H1 (cell line): ENCODE results near the gene TMEM181. TPM values are rescaled to one million over a fixed set of nuclear protein-coding genes. Genes with fewer than 3 reads are reported as not detected.

Experiments
- CHD7 ChIP-seq: fragments of 300-600 bp; sonication (generic); IDR thresholded peaks from 2 replicates; pipeline ENCODE4 v1.7.1; 2012; ENCODE audit warnings: low read length, moderate library complexity, mild to moderate bottlenecking, inconsistent platforms; ENCODE audit not compliant: insufficient replicate concordance
- GABPA ChIP-seq: IDR thresholded peaks from 2 replicates; pipeline ENCODE4 v1.6.1; 2011; ENCODE audit warnings: mild to moderate bottlenecking, low read length, moderate library complexity, borderline replicate concordance; ENCODE audit not compliant: insufficient read depth
- KDM1A ChIP-seq: fragments of 200-600, 300-600 bp; sonication (generic); IDR thresholded peaks from 2 replicates; pipeline ENCODE4 v1.7.1; 2016; ENCODE audit warnings: mild to moderate bottlenecking, low read length, borderline replicate concordance
- KDM5A ChIP-seq: fragments of 200-600 bp; IDR thresholded peaks from 2 replicates; pipeline ENCODE4 v1.7.1; 2012; ENCODE audit warnings: mild to moderate bottlenecking, low read length, inconsistent platforms, mixed read lengths
- NANOG ChIP-seq: IDR thresholded peaks from 2 replicates; pipeline ENCODE4 v1.6.1; 2011; ENCODE audit warnings: low read length, low read depth, mild to moderate bottlenecking, inconsistent platforms; ENCODE audit not compliant: insufficient read depth, poor library complexity, severe bottlenecking
- POLR2A ChIP-seq, 2 experiments: IDR thresholded peaks; 1 replicate in 1 of 2; 2 replicates in 1 of 2; pipeline ENCODE4 v1.6.1; 2011; ENCODE audit warnings: low read depth in 2 of 2, low read length in 2 of 2, mild to moderate bottlenecking in 2 of 2; ENCODE audit errors: control extremely low read depth in 1 of 2
- RNF2 ChIP-seq: fragments of 200-900, 300-1000 bp; sonication (generic); IDR thresholded peaks from 2 replicates; pipeline ENCODE4 v1.7.1; 2016; ENCODE audit warnings: borderline replicate concordance, low read depth, mild to moderate bottlenecking, antibody characterized with exemption, low read length; ENCODE audit not compliant: poor library complexity, severe bottlenecking; ENCODE audit errors: missing control alignments
- SIN3A ChIP-seq, 2 experiments: IDR thresholded peaks in 1 of 2; conservative IDR thresholded peaks in 1 of 2; 2 replicates each; pipeline ENCODE4 v1.6.1; 2011 to 2012; ENCODE audit warnings: low read length in 2 of 2, improper control_type of control experiment in 1 of 2, low read depth in 1 of 2, mild to moderate bottlenecking in 1 of 2
- SRF ChIP-seq: IDR thresholded peaks from 2 replicates; pipeline ENCODE4 v1.6.1; 2011; ENCODE audit warnings: mild to moderate bottlenecking, low read depth, low read length, moderate library complexity
- TAF1 ChIP-seq: IDR thresholded peaks from 2 replicates; pipeline ENCODE4 v1.6.1; 2011; ENCODE audit warnings: mild to moderate bottlenecking, low read depth, low read length
- polyA plus RNA-seq, 7 experiments: library from polyadenylated mRNA; depleted of rRNA in 3 of 7; stranded (reverse) in 5 of 7; unstranded in 2 of 7; fragments of >200 nt in 5 of 7; fragments of 200-250 nt in 2 of 7; gene quantifications; 1 replicate in 5 of 7; 2 replicates in 1 of 7; 4 replicates in 1 of 7; pipeline versions ENCODE4 v1.2.1 to v1.2.3, GENCODE V29; 2011 to 2013; ENCODE audit warnings: missing spikeins in 2 of 7, mixed read lengths in 2 of 7
- total RNA-seq: library from RNA; stranded (reverse); fragmentation: NEBNext Ultra II Directional; extraction: Animal tissue kit (Norgen Biotek cat#: 25700); gene quantifications from 2 replicates; pipeline ENCODE4 v1.2.1, GENCODE V29; 2021

Gene TMEM181
- total and polyA plus RNA-seq, 2 of the 8 experiments (the other 6 are each of a cell fraction or from before 2014, with no cell fraction given): 8.6 to 19.0 TPM

- TF ChIP-seq CHD7 (no peak), KDM5A (no peak), SRF (no peak), RNF2 (no peak), POLR2A (IDR thresholded peaks at IDR 0.05; ENCODE audit: control extremely low read depth in 1 of 2, low read depth in 2 of 2, low read length in 2 of 2) (no peak), SIN3A (conservative IDR thresholded peaks at IDR 0.05 in 1 of 2, IDR thresholded peaks at IDR 0.05 in 1 of 2; ENCODE audit: low read depth in 1 of 2, low read length in 2 of 2) (no peak), GABPA (no peak), TAF1 (no peak), NANOG (no peak), KDM1A (no peak)
These were observed 71.2 kb downstream of the TMEM181 start (continued) for GRCh38 chr6:158630938-158631616.
